ENCODE data around the gene PIGB.

PIGB gene

GRCh38 chr15:55401786-55402246 is 82.8 kb downstream of the PIGB start:
- no peak overlapping the region for H3K4me3 ChIP-seq (ENCODE audit: low read depth, low read length)
- TF ChIP-seq CTCF (IDR thresholded peaks at IDR 0.05; ENCODE audit: borderline replicate concordance, insufficient read depth, low read depth, low read length) = no peak

GRCh38 chr15:55402707-55403106 is 83.7 kb downstream of the PIGB start:
- H3K4me3 ChIP-seq (ENCODE audit: low read depth, low read length) = no peak overlapping the region

DNA sequence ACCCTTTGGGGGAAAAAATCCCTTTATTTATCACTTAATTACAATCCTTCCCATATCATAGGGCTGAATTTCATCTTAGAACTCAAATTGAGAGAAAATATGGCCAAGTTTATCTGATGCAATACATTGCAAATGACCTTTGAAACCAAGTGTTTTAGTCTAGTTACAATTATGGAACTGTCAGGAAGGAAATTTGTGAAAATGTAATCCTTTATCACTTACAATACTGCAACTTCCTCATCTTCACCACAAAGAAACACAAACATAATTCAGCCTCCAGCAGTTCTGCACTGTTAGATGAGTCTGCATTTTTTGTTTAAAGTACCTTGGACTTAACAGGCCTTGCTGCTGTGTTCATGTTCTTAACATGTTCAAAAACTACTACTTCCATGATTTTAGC is 84.5 kb downstream of the PIGB start:
- no peak for TF ChIP-seq CTCF (IDR thresholded peaks at IDR 0.05; ENCODE audit: borderline replicate concordance, insufficient read depth, low read depth, low read length)
- H3K4me3 ChIP-seq (ENCODE audit: low read depth, low read length) = no peak overlapping the region

More at GRCh38 chr15:55402707-55403106, 83.7 kb downstream of the PIGB start:
- no peak for TF ChIP-seq CTCF (IDR thresholded peaks at IDR 0.05; ENCODE audit: borderline replicate concordance, insufficient read depth, low read depth, low read length)

All from GM12875 (cell line).